HG03097 (cell line): ENCODE data around the gene CFHR2.
"Not testable (repeated sequence)": the region's sequence is repeated elsewhere in the genome, so short reads cannot be mapped to it uniquely, and the experiment has no call there.

Source experiments
- ATAC-seq: cut with Tn5 transposase; IDR thresholded peaks from one replicate; pipeline ENCODE4 v1.9.1; 2021; ENCODE audit not compliant: unreplicated experiment, low FRiP score

CFHR2 gene

GRCh38 chr1:196943568-196943967 is at the start of gene CFHR2:
Gene CFHR2, plus strand, starts transcription at chr1:196943738. Its CDS starts 143 bp downstream, at chr1:196943881.
- not testable (repeated sequence) for ATAC-seq

GRCh38 chr1:196896355-196896754 is 47.2 kb upstream of the CFHR2 start:
- ATAC-seq, result no peak

GRCh38 chr1:196897158-196897828 is 46.2 kb upstream of the CFHR2 start:
- no peak for ATAC-seq

GRCh38 chr1:196902344-196902743 is 41.2 kb upstream of the CFHR2 start:
- ATAC-seq, result no peak

- no peak for ATAC-seq
Measured at GRCh38 chr1:196910215-196910614, 33.3 kb upstream of the CFHR2 start.

GRCh38 chr1:196912283-196912682 is 31.3 kb upstream of the CFHR2 start:
- ATAC-seq, result not testable (repeated sequence)

GRCh38 chr1:196926839-196927238 is 16.7 kb upstream of the CFHR2 start:
- not testable (repeated sequence) for ATAC-seq

- not testable (repeated sequence) for ATAC-seq
Measured at GRCh38 chr1:196932853-196933252, 10.7 kb upstream of the CFHR2 start.

- ATAC-seq, result no peak
Measured at GRCh38 chr1:196933531-196934189, 9.9 kb upstream of the CFHR2 start.

GRCh38 chr1:196941474-196941873 is 2.1 kb upstream of the CFHR2 start:
- ATAC-seq, result not testable (repeated sequence)

GRCh38 chr1:196951711-196952394 is 8.3 kb downstream of the CFHR2 start:
- no peak for ATAC-seq

GRCh38 chr1:196954778-196955177 is 11.2 kb downstream of the CFHR2 start:
- no peak for ATAC-seq

GRCh38 chr1:196955926-196956325 is 12.4 kb downstream of the CFHR2 start:
- no peak for ATAC-seq

- ATAC-seq, result no peak
Measured at GRCh38 chr1:196960854-196961253, 17.3 kb downstream of the CFHR2 start.

- no peak for ATAC-seq
Measured at GRCh38 chr1:196970182-196970581, 26.6 kb downstream of the CFHR2 start.

GRCh38 chr1:196976278-196976677 is 32.7 kb downstream of the CFHR2 start:
- ATAC-seq, result no peak

GRCh38 chr1:196977278-196977677 is 33.7 kb downstream of the CFHR2 start, which contains the start of gene CFHR5:
Gene CFHR5, plus strand, starts transcription at chr1:196977556. Its CDS starts 109 bp downstream, at chr1:196977665.
- no peak for ATAC-seq

GRCh38 chr1:196980859-196981258 is 37.3 kb downstream of the CFHR2 start:
- no peak for ATAC-seq

- not testable (repeated sequence) for ATAC-seq
Measured at GRCh38 chr1:196982247-196982646, 38.7 kb downstream of the CFHR2 start.

GRCh38 chr1:196991919-196992651 is 48.5 kb downstream of the CFHR2 start:
- not testable (repeated sequence) for ATAC-seq

GRCh38 chr1:196993916-196994315 is 50.4 kb downstream of the CFHR2 start:
- no peak for ATAC-seq
